ENCODE results near the gene NFATC1. TPM values are rescaled to one million over a fixed set of nuclear protein-coding genes. Genes with fewer than 3 reads are reported as not detected.

The NFATC1 gene
- total RNA-seq, 2 donors from 2014 or later: 89.4 to 94.8 TPM

- no peaks in the 10 kb centered on the region for H3K9me3 Mint-ChIP-seq
- H3K27ac Mint-ChIP-seq: peak overlapping the region in 1 of 2 donors; percentile 29
- DNase-seq (ENCODE audit: low spot score in 2 of 2) (no peak), ATAC-seq (no peak)
- H3K36me3 Mint-ChIP-seq: no peaks in the 10 kb centered on the region
These were observed 12.9 kb upstream of the NFATC1 start for GRCh38 chr18:79382681-79383387.

- no peak for DNase-seq (ENCODE audit: low spot score in 2 of 2)
- Mint-ChIP-seq H3K9me3 (no peaks in the 10 kb centered on the region), H3K36me3 (no peaks in the 10 kb centered on the region), H3K27ac (peak overlapping the region; percentile 15 to 32)
- ATAC-seq: no peak
These were observed 12.2 kb upstream of the NFATC1 start for GRCh38 chr18:79383388-79384056.

GRCh38 chr18:79384151-79384807 lies 11.5 kb upstream of the NFATC1 start:
- Mint-ChIP-seq H3K36me3 (no peaks in the 10 kb centered on the region), H3K9me3 (no peaks in the 10 kb centered on the region), H3K27ac (peak overlapping the region; percentile 15 to 32)
- ATAC-seq (no peak), DNase-seq (ENCODE audit: low spot score in 2 of 2) (peak in 1 of 2 donors; percentile 26)

GRCh38 chr18:79384834-79385233 lies 10.9 kb upstream of the NFATC1 start:
- no peaks in the 10 kb centered on the region for H3K9me3 Mint-ChIP-seq
- H3K27ac Mint-ChIP-seq: no peak overlapping the region
- DNase-seq (ENCODE audit: low spot score in 2 of 2) (peak in 1 of 2 donors; percentile 18), ATAC-seq (no peak)
- no peaks in the 10 kb centered on the region for H3K36me3 Mint-ChIP-seq

- peak in 1 of 2 donors; percentile 7 for DNase-seq (ENCODE audit: low spot score in 2 of 2)
- ATAC-seq: no peak
- H3K27ac Mint-ChIP-seq: no peak overlapping the region
- no peaks in the 10 kb centered on the region for H3K36me3 Mint-ChIP-seq
- H3K9me3 Mint-ChIP-seq: no peaks in the 10 kb centered on the region
These were observed 10.4 kb upstream of the NFATC1 start for GRCh38 chr18:79385326-79385707.

- no peaks in the 10 kb centered on the region for H3K9me3 Mint-ChIP-seq
- no peak overlapping the region for H3K27ac Mint-ChIP-seq
- ATAC-seq (no peak), DNase-seq (ENCODE audit: low spot score in 2 of 2) (peak in 1 of 2 donors; percentile 47)
- no peaks in the 10 kb centered on the region for H3K36me3 Mint-ChIP-seq
These were observed 9.9 kb upstream of the NFATC1 start for GRCh38 chr18:79385708-79386341.

- Mint-ChIP-seq H3K27ac (peak overlapping the region in 1 of 2 donors; percentile 25), H3K36me3 (no peaks in the 10 kb centered on the region), H3K9me3 (no peaks in the 10 kb centered on the region)
- no peak for ATAC-seq
- peak in 1 of 2 donors; percentile 53 for DNase-seq (ENCODE audit: low spot score in 2 of 2)
These were observed 9.2 kb upstream of the NFATC1 start for GRCh38 chr18:79386547-79386946.

GRCh38 chr18:79387214-79387613 lies 8.5 kb upstream of the NFATC1 start:
- DNase-seq (ENCODE audit: low spot score in 2 of 2) (no peak), ATAC-seq (no peak)
- Mint-ChIP-seq H3K36me3 (no peaks in the 10 kb centered on the region), H3K9me3 (no peaks in the 10 kb centered on the region), H3K27ac (peak overlapping the region in 1 of 2 donors; percentile 19)

- DNase-seq (ENCODE audit: low spot score in 2 of 2) (no peak), ATAC-seq (no peak)
- Mint-ChIP-seq H3K27ac (peak overlapping the region in 1 of 2 donors; percentile 19), H3K36me3 (no peaks in the 10 kb centered on the region), H3K9me3 (no peaks in the 10 kb centered on the region)
These were observed 8.1 kb upstream of the NFATC1 start for GRCh38 chr18:79387615-79388014.

GRCh38 chr18:79388043-79388442 lies 7.7 kb upstream of the NFATC1 start:
- ATAC-seq: no peak
- peak in 1 of 2 donors; percentile 43 for DNase-seq (ENCODE audit: low spot score in 2 of 2)
- H3K9me3 Mint-ChIP-seq: no peaks in the 10 kb centered on the region
- no peak overlapping the region for H3K27ac Mint-ChIP-seq
- H3K36me3 Mint-ChIP-seq: no peaks in the 10 kb centered on the region

GRCh38 chr18:79389689-79390088 lies 6.0 kb upstream of the NFATC1 start:
- ATAC-seq: no peak
- H3K36me3 Mint-ChIP-seq: no peaks in the 10 kb centered on the region
- H3K27ac Mint-ChIP-seq: no peak overlapping the region
- DNase-seq (ENCODE audit: low spot score in 2 of 2): no peak
- no peaks in the 10 kb centered on the region for H3K9me3 Mint-ChIP-seq

- peak overlapping the region in 1 of 2 donors; percentile 93 for H3K27ac Mint-ChIP-seq
- ATAC-seq (no peak), DNase-seq (ENCODE audit: low spot score in 2 of 2) (peak in 1 of 2 donors; percentile 54)
- peaks cover 0 to 5% of the 10 kb centered on the region in 2 donors for H3K36me3 Mint-ChIP-seq
- no peaks in the 10 kb centered on the region for H3K9me3 Mint-ChIP-seq
These were observed 3.5 kb upstream of the NFATC1 start for GRCh38 chr18:79392226-79392625.

- Mint-ChIP-seq H3K27ac (peak overlapping the region; percentile 87 to 93), H3K9me3 (no peaks in the 10 kb centered on the region), H3K36me3 (peaks cover 1 to 15% of the 10 kb centered on the region in 2 donors)
- DNase-seq (ENCODE audit: low spot score in 2 of 2) (peak; percentile 30 to 61), ATAC-seq (peak; percentile 1 to 2)
These were observed 2.5 kb upstream of the NFATC1 start for GRCh38 chr18:79393181-79393634.

- no peaks in the 10 kb centered on the region for H3K9me3 Mint-ChIP-seq
- peak; percentile 42 to 79 for DNase-seq (ENCODE audit: low spot score in 2 of 2)
- H3K27ac Mint-ChIP-seq: peak overlapping the region; percentile 93 to 94
- peaks cover 8 to 21% of the 10 kb centered on the region in 2 donors for H3K36me3 Mint-ChIP-seq
- peak; percentile 27 to 39 for ATAC-seq
These were observed 1.8 kb upstream of the NFATC1 start for GRCh38 chr18:79393635-79394533.

GRCh38 chr18:79394534-79395307 lies 1.0 kb upstream of the NFATC1 start:
- no peaks in the 10 kb centered on the region for H3K9me3 Mint-ChIP-seq
- ATAC-seq (peak; percentile 56 to 74), DNase-seq (ENCODE audit: low spot score in 2 of 2) (peak; percentile 73 to 93)
- peak overlapping the region; percentile 81 to 93 for H3K27ac Mint-ChIP-seq
- peaks cover 12 to 25% of the 10 kb centered on the region in 2 donors for H3K36me3 Mint-ChIP-seq
